Measurements from ENCODE around the gene SPTLC3. TPM values are rescaled to one million over a fixed set of nuclear protein-coding genes. Genes with fewer than 3 reads are reported as not detected.

The SPTLC3 gene
- total and polyA plus RNA-seq, 12 donors = 1.4 to 15.7 (median 8.7) TPM

DNA sequence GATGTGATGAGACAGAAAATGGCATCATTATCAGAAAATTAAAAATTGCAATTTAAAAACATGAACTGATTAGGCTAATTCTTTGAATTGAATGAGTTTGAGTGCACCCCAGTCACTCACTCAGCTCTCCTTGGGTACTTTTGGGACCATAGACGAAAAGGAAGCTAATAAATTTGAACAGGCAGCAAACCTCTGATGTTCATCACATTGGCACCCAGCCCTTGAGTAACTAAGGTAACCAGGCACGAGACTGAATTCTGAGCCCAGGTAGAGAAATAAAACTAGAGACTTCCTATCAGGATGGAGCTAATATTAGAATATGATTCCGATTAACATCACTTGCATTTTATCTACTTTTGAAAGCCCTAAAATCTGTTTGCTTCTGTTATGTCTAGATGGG is 131.4 kb downstream of the SPTLC3 start:
- Histone ChIP-seq H3K27me3 (no peaks in the 10 kb centered on the region), H3K4me3 (no peak overlapping the region), H3K9me3 (replicated peaks in 1 of 3) (no peaks in the 10 kb centered on the region), H3K27ac (no peak overlapping the region), H3K4me1 (replicated peaks in 1 of 2) (no peaks in the 10 kb centered on the region), H3K36me3 (replicated peaks in 1 of 2) (no peaks in the 10 kb centered on the region)
- 54 to 67% (median 61%) methylated on average over 3 of the region's 3 CpGs for WGBS, 4 donors
- TF ChIP-seq POLR2A (IDR thresholded peaks at IDR 0.05) = no peak
- TF ChIP-seq, protein P1, sequence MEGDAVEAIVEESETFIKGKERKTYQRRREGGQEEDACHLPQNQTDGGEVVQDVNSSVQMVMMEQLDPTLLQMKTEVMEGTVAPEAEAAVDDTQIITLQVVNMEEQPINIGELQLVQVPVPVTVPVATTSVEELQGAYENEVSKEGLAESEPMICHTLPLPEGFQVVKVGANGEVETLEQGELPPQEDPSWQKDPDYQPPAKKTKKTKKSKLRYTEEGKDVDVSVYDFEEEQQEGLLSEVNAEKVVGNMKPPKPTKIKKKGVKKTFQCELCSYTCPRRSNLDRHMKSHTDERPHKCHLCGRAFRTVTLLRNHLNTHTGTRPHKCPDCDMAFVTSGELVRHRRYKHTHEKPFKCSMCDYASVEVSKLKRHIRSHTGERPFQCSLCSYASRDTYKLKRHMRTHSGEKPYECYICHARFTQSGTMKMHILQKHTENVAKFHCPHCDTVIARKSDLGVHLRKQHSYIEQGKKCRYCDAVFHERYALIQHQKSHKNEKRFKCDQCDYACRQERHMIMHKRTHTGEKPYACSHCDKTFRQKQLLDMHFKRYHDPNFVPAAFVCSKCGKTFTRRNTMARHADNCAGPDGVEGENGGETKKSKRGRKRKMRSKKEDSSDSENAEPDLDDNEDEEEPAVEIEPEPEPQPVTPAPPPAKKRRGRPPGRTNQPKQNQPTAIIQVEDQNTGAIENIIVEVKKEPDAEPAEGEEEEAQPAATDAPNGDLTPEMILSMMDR (IDR thresholded peaks at IDR 0.05) = no peak
- no peak for DNase-seq
- intact Hi-C loops (cut with DNase I) = no loop called here

DNA sequence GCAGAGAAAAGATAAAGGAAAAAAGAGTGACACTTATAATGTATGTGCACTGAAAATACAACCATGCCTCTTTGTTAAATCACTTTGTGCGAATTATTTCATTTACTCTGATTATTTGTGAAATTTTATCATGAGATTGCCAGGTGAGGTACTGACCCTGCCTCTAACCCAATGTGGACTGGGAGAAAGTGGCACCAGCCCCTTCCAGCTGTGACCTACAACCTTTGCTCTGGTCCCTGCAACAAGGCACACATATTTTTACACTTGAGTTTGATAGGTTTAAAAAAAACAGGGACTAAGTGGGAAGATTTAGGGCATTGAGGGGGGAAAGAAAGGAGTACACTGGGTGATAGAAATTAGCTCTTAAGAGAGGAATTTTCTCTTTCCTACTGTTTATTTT is 132.0 kb downstream of the SPTLC3 start:
- DNase-seq = no peak
- Histone ChIP-seq H3K4me1 (replicated peaks in 1 of 2) (no peaks in the 10 kb centered on the region), H3K27me3 (no peaks in the 10 kb centered on the region), H3K27ac (no peak overlapping the region), H3K9me3 (replicated peaks in 1 of 3) (no peaks in the 10 kb centered on the region), H3K36me3 (replicated peaks in 1 of 2) (no peaks in the 10 kb centered on the region), H3K4me3 (no peak overlapping the region)
- TF ChIP-seq POLR2A (IDR thresholded peaks at IDR 0.05) = no peak
- intact Hi-C loops (cut with DNase I) = no loop called here
- 84 to 95% (median 92%) methylated on average over 1 of the region's 1 CpG for WGBS, 4 donors

DNA sequence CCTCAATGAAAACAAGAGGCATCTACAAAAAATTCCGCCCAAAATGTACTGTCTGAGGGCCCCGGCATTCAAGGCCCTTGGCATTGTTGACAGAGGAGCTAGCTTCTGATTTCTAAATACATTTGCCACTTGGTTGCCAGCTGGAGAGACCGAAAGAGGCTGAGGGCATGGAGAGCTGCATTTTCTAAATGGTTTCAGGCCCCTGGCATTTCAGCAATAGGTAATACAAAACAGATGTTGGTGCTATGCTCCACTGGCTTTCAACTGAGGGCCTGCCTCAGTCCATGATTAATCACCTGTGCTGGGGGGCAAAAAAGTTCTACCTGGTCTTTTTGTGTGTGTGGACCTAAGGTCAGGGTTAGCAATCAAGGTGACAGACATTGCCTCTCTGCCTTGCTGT is 132.8 kb downstream of the SPTLC3 start:
- intact Hi-C loops (cut with DNase I) = no loop called here
- Histone ChIP-seq H3K27ac (no peak overlapping the region), H3K36me3 (replicated peaks in 1 of 2) (no peaks in the 10 kb centered on the region), H3K9me3 (replicated peaks in 1 of 3) (no peaks in the 10 kb centered on the region), H3K4me3 (no peak overlapping the region), H3K27me3 (no peaks in the 10 kb centered on the region), H3K4me1 (replicated peaks in 1 of 2) (no peaks in the 10 kb centered on the region)
- TF ChIP-seq, protein P1 (IDR thresholded peaks at IDR 0.05) = no peak
- DNase-seq = no peak
- 85 to 90% (median 89%) methylated on average over 3 of the region's 3 CpGs for WGBS, 4 donors

DNA sequence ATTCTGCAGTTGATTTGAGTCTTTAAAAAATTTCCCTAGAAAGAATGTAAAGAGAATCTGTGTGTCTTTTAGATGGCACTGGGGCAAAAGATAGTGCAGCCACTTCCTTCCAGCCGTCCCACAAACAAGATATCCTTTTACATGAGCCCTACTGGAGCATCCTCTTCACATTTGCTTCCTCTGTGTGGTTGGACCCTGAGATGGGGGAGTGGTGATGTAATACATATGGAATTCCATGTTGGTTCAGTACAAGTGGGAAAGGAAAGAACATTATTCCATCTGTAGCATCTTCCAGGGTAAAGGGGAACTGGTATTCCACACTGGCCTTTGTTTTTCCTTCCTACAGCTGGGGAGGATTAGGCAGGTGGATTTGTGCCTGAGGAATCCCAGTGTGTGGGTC is 133.4 kb downstream of the SPTLC3 start:
- Histone ChIP-seq H3K36me3 (replicated peaks in 1 of 2) (no peaks in the 10 kb centered on the region), H3K9me3 (replicated peaks in 1 of 3) (no peaks in the 10 kb centered on the region), H3K27ac (no peak overlapping the region), H3K4me3 (no peak overlapping the region), H3K27me3 (no peaks in the 10 kb centered on the region), H3K4me1 (replicated peaks in 1 of 2) (peaks cover 0 to 6% of the 10 kb centered on the region in 2 donors)
- TF ChIP-seq, protein P1 (IDR thresholded peaks at IDR 0.05) = no peak
- no peak for TF ChIP-seq POLR2A (IDR thresholded peaks at IDR 0.05)
- 72 to 95% (median 85%) methylated on average over 1 of the region's 1 CpG for WGBS, 4 donors
- intact Hi-C loops (cut with DNase I) = no loop called here
- no peak for DNase-seq

DNA sequence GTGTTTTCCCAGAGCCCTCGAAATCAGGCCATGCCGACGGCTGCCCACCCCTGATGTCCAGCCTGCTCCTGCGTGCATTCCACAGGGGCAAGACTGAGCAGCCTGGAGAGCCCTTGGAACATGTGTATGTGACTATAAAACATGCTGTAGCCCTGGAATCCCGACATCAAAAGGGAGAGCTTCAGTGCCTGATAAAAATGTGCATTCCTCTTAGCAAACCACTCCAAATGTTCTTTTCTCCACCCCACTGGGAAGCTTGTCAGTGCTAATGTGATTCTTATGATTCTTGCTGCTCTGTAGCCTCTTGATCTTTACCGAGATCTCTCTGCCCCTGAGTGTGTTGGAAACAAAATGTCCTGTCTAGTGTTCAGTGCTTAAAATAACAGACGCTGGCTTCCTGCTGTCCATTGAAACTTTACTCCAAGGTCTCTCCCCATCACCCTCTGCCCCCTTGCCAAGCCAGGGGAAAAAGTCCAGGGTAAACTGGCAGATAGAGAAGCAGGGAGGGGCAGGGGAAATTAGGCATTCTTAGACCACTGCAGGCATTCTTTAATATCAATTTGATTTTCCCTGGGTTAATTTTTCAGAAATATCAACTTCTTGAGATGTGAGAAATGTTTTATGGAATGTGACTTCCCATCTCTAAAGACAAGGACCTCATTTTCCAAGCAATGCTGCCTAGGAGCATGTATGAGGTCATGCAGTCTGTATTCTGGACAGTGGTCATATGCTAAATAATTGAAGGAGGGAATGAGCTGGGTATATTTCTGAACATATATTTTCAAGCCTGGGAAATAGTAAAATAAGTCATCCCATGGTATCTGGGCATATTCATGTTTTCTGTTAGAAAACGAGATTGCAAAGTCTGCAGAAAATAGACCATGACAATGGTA is 138.5 kb downstream of the SPTLC3 start:
- Histone ChIP-seq H3K4me1 (replicated peaks in 1 of 2) (peaks cover 0 to 11% of the 10 kb centered on the region in 2 donors), H3K36me3 (replicated peaks in 1 of 2) (no peaks in the 10 kb centered on the region), H3K4me3 (no peak overlapping the region), H3K27me3 (no peaks in the 10 kb centered on the region), H3K9me3 (replicated peaks in 1 of 3) (no peaks in the 10 kb centered on the region), H3K27ac (peak overlapping the region in 1 of 5 donors; percentile 67)
- TF ChIP-seq, protein P1 (IDR thresholded peaks at IDR 0.05) = no peak
- no peak for TF ChIP-seq POLR2A (IDR thresholded peaks at IDR 0.05)
- WGBS, 4 donors = 27 to 36% (median 31%) methylated on average over 4 to 8 of the region's 8 CpGs
- intact Hi-C loops (cut with DNase I) = no loop called here
- no peak for DNase-seq

Data from adrenal gland (tissue), 12 donors.